ENCODE results near the gene ATF1. TPM values are rescaled to one million over a fixed set of nuclear protein-coding genes. Genes with fewer than 3 reads are reported as not detected.

ATF1 gene
- total RNA-seq (ENCODE audit: unreplicated experiment) = 7.1 TPM
- long read RNA-seq = 0 reads

DNA sequence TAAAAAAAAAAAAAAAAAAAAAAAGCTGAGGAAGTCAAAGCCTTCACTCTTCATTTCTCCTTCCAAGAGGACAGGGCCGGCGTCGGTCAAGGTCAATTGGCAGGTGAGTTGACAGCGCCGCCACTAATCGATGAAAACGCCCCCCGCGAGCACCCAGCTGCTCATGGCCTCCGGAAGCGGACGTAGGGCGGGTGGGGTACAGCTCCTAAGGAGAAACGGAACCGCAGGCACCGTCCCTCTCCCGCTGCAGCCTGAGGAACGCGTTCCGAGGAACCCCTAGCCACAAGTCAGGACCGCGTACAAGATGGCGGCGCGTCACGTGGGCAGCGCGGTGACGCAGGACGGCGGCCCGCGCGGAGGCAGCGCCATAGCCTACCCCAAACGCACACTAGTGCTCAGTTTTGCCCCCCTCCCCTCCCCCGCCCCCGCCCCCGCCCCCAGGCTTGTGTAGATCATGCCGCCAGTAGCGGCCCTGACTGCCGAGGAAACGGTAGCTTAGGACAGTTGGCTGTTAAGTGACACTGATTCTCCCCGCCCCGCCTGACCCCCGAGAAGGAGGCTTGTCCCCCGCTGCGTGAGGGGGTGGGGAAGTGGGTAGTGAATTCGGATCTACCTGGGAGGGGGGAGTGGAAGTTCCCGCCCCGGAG is at the start of gene ATF1:
ATF1 (plus strand) TSS at position 463 of the 647 bp plus-strand sequence. CDS start 16,045 bp downstream, outside the sequence.
- no peak for TF ChIP-seq CTCF (IDR thresholded peaks at IDR 0.05; ENCODE audit: partially characterized antibody, unreplicated experiment)
- H3K27me3 Mint-ChIP-seq (ENCODE audit: unreplicated experiment) = peaks cover 11% of the 10 kb centered on the region
- H3K9me3 Mint-ChIP-seq (ENCODE audit: unreplicated experiment) = peaks cover 7% of the 10 kb centered on the region
- H3K4me1 Mint-ChIP-seq (ENCODE audit: low read depth, unreplicated experiment) = peaks cover 6% of the 10 kb centered on the region
- peak within 1 kb of the TSS; percentile 97 for H3K4me3 Mint-ChIP-seq (ENCODE audit: unreplicated experiment)
- peak; percentile 91 for DNase-seq
- peak within 1 kb of the TSS; percentile 95 for H3K27ac Mint-ChIP-seq (ENCODE audit: unreplicated experiment)
- no peaks in the 10 kb centered on the region for H3K36me3 Mint-ChIP-seq (ENCODE audit: unreplicated experiment)

DNA sequence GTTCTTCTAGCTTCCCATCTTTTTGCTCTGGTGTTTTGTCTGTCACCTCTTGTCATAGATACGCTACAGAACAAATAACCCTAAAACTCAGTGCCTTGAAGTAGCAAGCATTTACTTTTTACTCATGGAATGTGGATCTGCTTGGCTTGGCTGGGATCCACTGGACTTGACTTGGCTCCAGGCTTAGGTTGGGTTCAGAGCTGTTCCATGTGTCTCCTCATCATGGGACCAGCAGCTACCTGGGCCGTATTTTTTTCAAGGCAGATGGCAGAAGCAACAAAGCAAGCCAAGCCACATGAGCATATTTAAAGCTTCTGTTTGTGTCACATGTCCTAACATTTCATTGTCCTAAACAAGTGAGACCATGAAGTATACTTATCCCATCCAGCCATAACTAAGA is 48.7 kb upstream of the ATF1 start:
- Mint-ChIP-seq H3K4me3 (ENCODE audit: unreplicated experiment) (no peak overlapping the region), H3K27ac (ENCODE audit: unreplicated experiment) (no peak overlapping the region), H3K4me1 (ENCODE audit: low read depth, unreplicated experiment) (no peaks in the 10 kb centered on the region), H3K36me3 (ENCODE audit: unreplicated experiment) (no peaks in the 10 kb centered on the region), H3K9me3 (ENCODE audit: unreplicated experiment) (no peaks in the 10 kb centered on the region), H3K27me3 (ENCODE audit: unreplicated experiment) (no peaks in the 10 kb centered on the region)
- no peak for DNase-seq
- TF ChIP-seq CTCF (IDR thresholded peaks at IDR 0.05; ENCODE audit: partially characterized antibody, unreplicated experiment) = no peak

- H3K27me3 Mint-ChIP-seq (ENCODE audit: unreplicated experiment) = no peaks in the 10 kb centered on the region
- no peak overlapping the region for H3K27ac Mint-ChIP-seq (ENCODE audit: unreplicated experiment)
- no peak for DNase-seq
- no peak overlapping the region for H3K4me3 Mint-ChIP-seq (ENCODE audit: unreplicated experiment)
- TF ChIP-seq CTCF (IDR thresholded peaks at IDR 0.05; ENCODE audit: partially characterized antibody, unreplicated experiment) = no peak
- no peaks in the 10 kb centered on the region for H3K36me3 Mint-ChIP-seq (ENCODE audit: unreplicated experiment)
- no peaks in the 10 kb centered on the region for H3K9me3 Mint-ChIP-seq (ENCODE audit: unreplicated experiment)
- no peaks in the 10 kb centered on the region for H3K4me1 Mint-ChIP-seq (ENCODE audit: low read depth, unreplicated experiment)
Measured at GRCh38 chr12:50718760-50719159, 45.1 kb upstream of the ATF1 start.

- no peak for DNase-seq
- no peak overlapping the region for H3K4me3 Mint-ChIP-seq (ENCODE audit: unreplicated experiment)
- H3K27ac Mint-ChIP-seq (ENCODE audit: unreplicated experiment) = no peak overlapping the region
- H3K4me1 Mint-ChIP-seq (ENCODE audit: low read depth, unreplicated experiment) = no peaks in the 10 kb centered on the region
- no peaks in the 10 kb centered on the region for H3K27me3 Mint-ChIP-seq (ENCODE audit: unreplicated experiment)
- no peaks in the 10 kb centered on the region for H3K36me3 Mint-ChIP-seq (ENCODE audit: unreplicated experiment)
- H3K9me3 Mint-ChIP-seq (ENCODE audit: unreplicated experiment) = no peaks in the 10 kb centered on the region
- TF ChIP-seq CTCF (IDR thresholded peaks at IDR 0.05; ENCODE audit: partially characterized antibody, unreplicated experiment) = no peak
Measured at GRCh38 chr12:50720085-50720484, 43.8 kb upstream of the ATF1 start.

DNA sequence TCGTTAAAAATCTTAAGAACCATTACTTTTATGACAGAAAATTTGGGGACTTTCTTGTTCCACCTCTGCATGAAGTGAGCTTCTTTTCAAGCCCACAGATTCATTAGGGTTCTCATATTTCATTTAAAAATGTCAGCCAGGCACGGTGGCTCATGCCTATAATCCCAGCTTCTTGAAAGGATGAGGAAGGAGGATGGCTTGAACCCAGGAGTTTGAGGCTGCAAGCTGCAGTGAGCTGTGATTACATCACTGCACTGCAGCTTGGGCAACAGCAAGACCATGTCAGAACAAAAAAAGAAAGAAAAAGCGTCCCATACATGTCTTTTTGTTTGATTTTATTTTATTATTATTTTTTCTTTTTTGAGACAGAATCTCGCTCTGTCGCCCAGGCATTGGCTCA is 43.4 kb upstream of the ATF1 start:
- no peaks in the 10 kb centered on the region for H3K36me3 Mint-ChIP-seq (ENCODE audit: unreplicated experiment)
- no peak overlapping the region for H3K4me3 Mint-ChIP-seq (ENCODE audit: unreplicated experiment)
- no peak for DNase-seq
- H3K9me3 Mint-ChIP-seq (ENCODE audit: unreplicated experiment) = no peaks in the 10 kb centered on the region
- no peaks in the 10 kb centered on the region for H3K27me3 Mint-ChIP-seq (ENCODE audit: unreplicated experiment)
- no peaks in the 10 kb centered on the region for H3K4me1 Mint-ChIP-seq (ENCODE audit: low read depth, unreplicated experiment)
- TF ChIP-seq CTCF (IDR thresholded peaks at IDR 0.05; ENCODE audit: partially characterized antibody, unreplicated experiment) = no peak
- H3K27ac Mint-ChIP-seq (ENCODE audit: unreplicated experiment) = no peak overlapping the region
